Mammary epithelial cell (primary cell): ENCODE data around the gene IL34.

Experiments used
- CTCF ChIP-seq, 2 donors: IDR thresholded peaks in 1 of 2; conservative IDR thresholded peaks in 1 of 2; 2 replicates each; pipeline ENCODE4 v1.5.1; 2011 to 2012; ENCODE audit warnings: inconsistent platforms in 2 of 2, low read length in 2 of 2, mild to moderate bottlenecking in 2 of 2, control low read depth in 1 of 2, low read depth in 1 of 2; ENCODE audit not compliant: insufficient read depth in 1 of 2; ENCODE audit errors: extremely low read depth in 1 of 2
- EZH2 ChIP-seq: IDR thresholded peaks from 2 replicates; pipeline ENCODE4 v1.6.1; 2012; ENCODE audit warnings: low read length, inconsistent platforms, borderline replicate concordance

- TF ChIP-seq CTCF (conservative IDR thresholded peaks at IDR 0.05 in 1 of 2, IDR thresholded peaks at IDR 0.05 in 1 of 2; ENCODE audit: extremely low read depth in 1 of 2, insufficient read depth in 1 of 2, low read depth in 1 of 2, low read length in 2 of 2) (no peak), EZH2 (no peak)
Observed at GRCh38 chr16:70688246-70688742, 41.9 kb downstream of the IL34 start.
